ENCODE results near the gene EXTL2. TPM values are rescaled to one million over a fixed set of nuclear protein-coding genes. Genes with fewer than 3 reads are reported as not detected.

EXTL2 gene
- total and polyA plus RNA-seq, 2 experiments from 2014 or later, result 45.3 to 45.4 TPM

- no peak for TF ChIP-seq ETS1 (IDR thresholded peaks at IDR 0.05)
- no peak for TF ChIP-seq CTCF (conservative IDR thresholded peaks at IDR 0.05; ENCODE audit: low read depth in 2 of 2)
- TF ChIP-seq JUNB (IDR thresholded peaks at IDR 0.05; ENCODE audit: unreplicated experiment), result no peak
- no peak for TF ChIP-seq POLR2AphosphoS5 (IDR thresholded peaks at IDR 0.05; ENCODE audit: low read depth)
- TF ChIP-seq STAT1 (IDR thresholded peaks at IDR 0.05; ENCODE audit: unreplicated experiment), result no peak
- no peak for TF ChIP-seq ZNF114 (CRISPR knock-in tag; IDR thresholded peaks at IDR 0.05)
Measured at GRCh38 chr1:100881687-100882086, 13.0 kb downstream of the EXTL2 start (continued).

GRCh38 chr1:100879422-100879821 lies 15.2 kb downstream of the EXTL2 start:
- Histone ChIP-seq H2AFZ (no peak overlapping the region), H3K27ac (ENCODE audit: low read depth) (no peak overlapping the region), H3K27me3 (ENCODE audit: insufficient read depth) (no peaks in the 10 kb centered on the region), H3K79me2 (replicated peaks; ENCODE audit: insufficient read depth) (peaks cover 25% of the 10 kb centered on the region), H3K36me3 (ENCODE audit: insufficient read depth) (peaks cover 9% of the 10 kb centered on the region; the same call in 1 of the 2 replicates), H3K4me3 (no peak overlapping the region), H3K9me2 (ENCODE audit: insufficient read depth) (no peaks in the 10 kb centered on the region), H4K20me1 (replicated peaks; ENCODE audit: insufficient read depth) (peaks cover 9% of the 10 kb centered on the region), H3F3A (replicated peaks; ENCODE audit: low read depth) (no peaks in the 10 kb centered on the region), H3K4me1 (ENCODE audit: insufficient read depth) (peaks cover 3% of the 10 kb centered on the region; the same call in 1 of the 2 replicates), H3K4me2 (no peak overlapping the region)
- H3K9me3 Mint-ChIP-seq, result no peaks in the 10 kb centered on the region
- H3K4me3 Mint-ChIP-seq, result no peak overlapping the region
- H3K36me3 Mint-ChIP-seq (ENCODE audit: low read depth), result no peaks in the 10 kb centered on the region; the same call in 1 of the 3 replicates
- DNase-seq (ENCODE audit: low spot score) (no peak), ATAC-seq (no peak)
- no peak overlapping the region for H3K27ac Mint-ChIP-seq
- no peaks in the 10 kb centered on the region; the same call in 2 of the 3 replicates for H3K4me1 Mint-ChIP-seq
- H3K27me3 Mint-ChIP-seq (ENCODE audit: insufficient read depth, low read depth, poor library complexity), result no peaks in the 10 kb centered on the region
- TF ChIP-seq CREB1 (CRISPR knock-in tag; IDR thresholded peaks at IDR 0.05; ENCODE audit: low read depth) (no peak), ZNF331 (CRISPR knock-in tag; IDR thresholded peaks at IDR 0.05; ENCODE audit: low read depth) (no peak), POLR2AphosphoS5 (IDR thresholded peaks at IDR 0.05; ENCODE audit: low read depth) (no peak), CTCF (conservative IDR thresholded peaks at IDR 0.05; ENCODE audit: low read depth in 2 of 2) (no peak), ZNF462 (CRISPR knock-in tag; IDR thresholded peaks at IDR 0.05) (no peak), NANOG (IDR thresholded peaks at IDR 0.05; ENCODE audit: borderline replicate concordance) (no peak), ETS1 (IDR thresholded peaks at IDR 0.05) (no peak), ZNF114 (CRISPR knock-in tag; IDR thresholded peaks at IDR 0.05) (no peak)
